Peyer's patch (tissue), 4 donors: ENCODE measurements around the gene GLIS2. TPM values are rescaled to one million over a fixed set of nuclear protein-coding genes. Genes with fewer than 3 reads are reported as not detected.

Source experiments
- DNase-seq, 3 donors: peaks; one replicate each; pipeline ENCODE4 v3.0.0-alpha.2; 2017 to 2019
- H3K27ac ChIP-seq, 4 donors: fragments of 200-600 bp; sonication (generic); one replicate each; pipeline ENCODE4 v1.5.1; 2016 to 2019
- H3K27me3 ChIP-seq, 2 donors: fragments of 200-600 bp; sonication (generic); one replicate each; pipeline ENCODE4 v1.5.1; 2019
- H3K36me3 ChIP-seq, 3 donors: fragments of 200-600 bp; sonication (generic); one replicate each; pipeline ENCODE4 v1.5.1; 2016 to 2019
- H3K4me1 ChIP-seq, 4 donors: fragments of 200-600 bp; sonication (generic); one replicate each; pipeline ENCODE4 v1.5.1; 2016 to 2019
- H3K4me3 ChIP-seq, 4 donors: fragments of 200-600 bp; sonication (generic); 1 replicate in 3 of 4; 2 replicates in 1 of 4; pipeline ENCODE4 v1.5.1; 2016 to 2019; ENCODE audit warnings: mild to moderate bottlenecking in 1 of 4
- H3K9me3 ChIP-seq, 4 donors: fragments of 200-600 bp; sonication (generic); one replicate each; pipeline ENCODE4 v1.5.1; 2016 to 2019; ENCODE audit warnings: mild to moderate bottlenecking in 1 of 4
- POLR2A ChIP-seq, 2 donors: fragments of 450-650 bp; IDR thresholded peaks; one replicate each; pipeline ENCODE4 v1.5.1; 2017; ENCODE audit warnings: antibody characterized with exemption in 2 of 2, mild to moderate bottlenecking in 2 of 2, moderate library complexity in 2 of 2
- total RNA-seq, 4 donors: library from RNA; depleted of rRNA; stranded (reverse); fragments of >200 nt; gene quantifications; one replicate each; pipeline ENCODE4 v1.1.0, GENCODE V29; 2016
- TF ChIP-seq, protein P1 (sequence below), 6 experiments: fragments of 450-650 bp in 4 of 6; fragments of 200-600 bp in 2 of 6; sonication (generic) in 1 of 6; IDR thresholded peaks; one replicate each; pipeline ENCODE4 v1.5.1; 2017 to 2019; ENCODE audit warnings: antibody characterized with exemption in 6 of 6, mild to moderate bottlenecking in 3 of 6, moderate library complexity in 1 of 6

GLIS2 gene
- total RNA-seq, 4 donors from 2014 or later, result 0.35 to 3.3 (median 1.7) TPM

DNA sequence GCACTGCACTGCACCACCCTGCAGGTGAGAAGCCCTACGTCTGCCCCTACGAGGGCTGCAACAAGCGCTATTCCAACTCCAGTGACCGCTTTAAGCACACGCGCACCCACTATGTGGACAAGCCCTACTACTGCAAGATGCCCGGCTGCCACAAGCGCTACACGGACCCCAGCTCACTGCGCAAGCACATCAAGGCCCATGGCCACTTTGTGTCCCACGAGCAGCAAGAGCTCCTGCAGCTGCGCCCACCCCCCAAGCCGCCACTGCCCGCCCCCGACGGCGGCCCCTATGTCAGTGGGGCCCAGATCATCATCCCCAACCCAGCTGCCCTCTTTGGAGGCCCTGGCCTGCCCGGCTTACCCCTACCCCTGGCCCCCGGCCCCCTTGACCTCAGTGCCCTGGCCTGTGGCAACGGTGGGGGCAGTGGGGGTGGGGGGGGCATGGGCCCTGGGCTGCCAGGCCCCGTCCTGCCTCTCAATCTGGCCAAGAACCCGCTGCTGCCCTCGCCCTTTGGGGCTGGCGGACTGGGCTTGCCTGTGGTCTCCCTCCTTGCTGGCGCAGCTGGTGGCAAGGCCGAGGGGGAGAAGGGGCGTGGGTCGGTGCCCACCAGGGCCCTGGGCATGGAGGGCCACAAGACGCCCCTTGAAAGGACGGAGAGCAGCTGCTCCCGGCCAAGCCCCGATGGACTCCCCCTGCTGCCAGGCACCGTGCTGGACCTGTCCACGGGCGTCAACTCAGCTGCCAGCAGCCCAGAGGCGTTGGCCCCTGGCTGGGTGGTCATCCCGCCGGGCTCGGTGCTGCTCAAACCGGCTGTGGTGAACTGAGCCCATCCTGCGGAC is 21.1 kb downstream of the GLIS2 start:
- Histone ChIP-seq H3K9me3 (no peaks in the 10 kb centered on the region), H3K27me3 (no peaks in the 10 kb centered on the region), H3K27ac (no peak overlapping the region), H3K36me3 (peaks cover 0 to 25% (median 0%) of the 10 kb centered on the region in 3 donors), H3K4me3 (no peak overlapping the region), H3K4me1 (no peaks in the 10 kb centered on the region)
- DNase-seq, result no peak
- TF ChIP-seq, protein P1, sequence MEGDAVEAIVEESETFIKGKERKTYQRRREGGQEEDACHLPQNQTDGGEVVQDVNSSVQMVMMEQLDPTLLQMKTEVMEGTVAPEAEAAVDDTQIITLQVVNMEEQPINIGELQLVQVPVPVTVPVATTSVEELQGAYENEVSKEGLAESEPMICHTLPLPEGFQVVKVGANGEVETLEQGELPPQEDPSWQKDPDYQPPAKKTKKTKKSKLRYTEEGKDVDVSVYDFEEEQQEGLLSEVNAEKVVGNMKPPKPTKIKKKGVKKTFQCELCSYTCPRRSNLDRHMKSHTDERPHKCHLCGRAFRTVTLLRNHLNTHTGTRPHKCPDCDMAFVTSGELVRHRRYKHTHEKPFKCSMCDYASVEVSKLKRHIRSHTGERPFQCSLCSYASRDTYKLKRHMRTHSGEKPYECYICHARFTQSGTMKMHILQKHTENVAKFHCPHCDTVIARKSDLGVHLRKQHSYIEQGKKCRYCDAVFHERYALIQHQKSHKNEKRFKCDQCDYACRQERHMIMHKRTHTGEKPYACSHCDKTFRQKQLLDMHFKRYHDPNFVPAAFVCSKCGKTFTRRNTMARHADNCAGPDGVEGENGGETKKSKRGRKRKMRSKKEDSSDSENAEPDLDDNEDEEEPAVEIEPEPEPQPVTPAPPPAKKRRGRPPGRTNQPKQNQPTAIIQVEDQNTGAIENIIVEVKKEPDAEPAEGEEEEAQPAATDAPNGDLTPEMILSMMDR (IDR thresholded peaks at IDR 0.05), result no peak
- no peak for TF ChIP-seq POLR2A (IDR thresholded peaks at IDR 0.05)

DNA sequence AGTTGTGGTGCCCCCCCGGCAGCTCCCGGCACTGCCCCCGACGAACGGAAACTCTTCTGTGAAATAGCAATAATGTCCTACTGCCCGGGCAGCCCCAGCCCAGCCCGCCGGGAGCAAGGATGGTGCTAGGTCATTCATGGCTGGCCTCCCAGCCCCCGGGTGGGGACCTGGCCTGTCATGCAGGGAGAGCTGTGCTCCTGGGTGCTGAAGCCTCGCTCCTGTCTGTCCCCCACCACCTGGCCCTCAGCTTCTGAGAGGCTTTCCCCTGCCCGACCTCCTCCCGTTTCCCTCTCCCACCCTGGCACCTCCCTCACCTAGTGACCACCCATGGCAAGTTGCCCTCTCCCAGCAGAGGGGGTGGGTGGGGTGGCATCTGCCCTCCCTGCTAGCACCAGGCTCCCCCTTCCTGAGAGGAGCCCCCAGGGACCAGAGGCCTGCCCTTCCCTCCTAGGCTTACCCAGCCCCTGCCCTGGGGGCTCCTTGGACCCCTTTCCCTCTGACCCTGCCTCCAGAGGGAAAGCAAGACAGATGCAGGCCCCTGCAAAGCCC is 21.7 kb downstream of the GLIS2 start:
- Histone ChIP-seq H3K27me3 (no peaks in the 10 kb centered on the region), H3K36me3 (peaks cover 0 to 25% (median 0%) of the 10 kb centered on the region in 3 donors), H3K4me1 (no peaks in the 10 kb centered on the region), H3K27ac (no peak overlapping the region), H3K4me3 (no peak overlapping the region), H3K9me3 (no peaks in the 10 kb centered on the region)
- no peak for DNase-seq
- no peak for TF ChIP-seq POLR2A (IDR thresholded peaks at IDR 0.05)
- TF ChIP-seq, protein P1 (IDR thresholded peaks at IDR 0.05), result no peak

DNA sequence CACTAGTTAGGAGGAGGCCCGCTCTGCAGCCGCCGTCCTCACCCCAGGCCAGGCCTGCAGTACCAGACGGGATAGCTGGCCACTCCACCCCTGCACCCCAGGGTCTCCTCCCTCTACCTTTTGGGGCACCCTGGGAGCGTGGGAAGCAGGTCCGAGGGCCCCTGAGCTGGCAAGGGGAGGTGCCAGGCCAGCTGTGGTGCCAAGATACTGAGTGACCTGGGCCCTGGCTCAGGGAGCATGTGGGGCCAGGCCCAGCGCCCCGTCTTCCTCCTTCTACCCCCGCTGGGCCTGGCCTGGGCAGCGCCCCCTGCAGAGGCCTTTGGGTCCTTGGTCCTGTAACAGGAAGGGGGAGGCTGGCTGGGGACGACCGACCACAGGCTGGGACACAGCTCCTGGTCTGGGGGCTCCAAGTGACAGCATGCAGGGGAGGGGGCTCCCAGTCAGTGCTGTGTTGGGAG is 22.3 kb downstream of the GLIS2 start:
- no peak overlapping the region for H3K27ac ChIP-seq
- H3K9me3 ChIP-seq, result no peaks in the 10 kb centered on the region
- no peak for TF ChIP-seq POLR2A (IDR thresholded peaks at IDR 0.05)
- TF ChIP-seq, protein P1 (IDR thresholded peaks at IDR 0.05), result no peak
- DNase-seq, result no peak
- peaks cover 0 to 25% (median 0%) of the 10 kb centered on the region in 3 donors for H3K36me3 ChIP-seq
- H3K27me3 ChIP-seq, result no peaks in the 10 kb centered on the region
- no peak overlapping the region for H3K4me3 ChIP-seq
- H3K4me1 ChIP-seq, result no peaks in the 10 kb centered on the region

DNA sequence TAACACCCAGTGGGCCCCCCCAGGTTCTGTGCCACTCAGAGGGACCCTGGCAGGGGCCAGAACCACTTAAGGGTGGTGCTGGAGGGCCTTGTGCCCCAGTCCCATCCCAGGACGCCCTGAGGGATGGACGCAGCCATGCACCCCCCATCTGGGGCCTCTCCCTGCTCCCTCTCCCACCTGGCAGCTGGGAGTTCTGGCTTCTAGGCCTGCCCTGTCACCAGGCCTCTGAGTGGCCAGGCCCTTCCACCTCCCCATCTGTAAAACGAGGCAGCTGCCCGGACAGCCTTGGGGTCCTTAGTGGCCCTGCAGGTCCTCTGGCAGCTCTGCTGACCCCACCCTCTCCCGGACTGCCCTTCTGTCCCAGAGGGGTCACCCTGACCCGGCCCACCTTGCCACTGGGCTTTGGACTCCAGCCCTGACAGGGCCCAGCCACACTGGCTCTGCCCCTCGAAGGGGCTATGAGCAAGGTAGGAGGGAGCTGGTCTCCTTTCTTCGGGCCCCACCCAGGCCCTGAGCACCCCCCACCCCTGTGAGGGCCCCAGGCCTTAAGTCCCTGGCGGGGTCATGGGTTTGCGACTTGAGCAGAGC is 22.9 kb downstream of the GLIS2 start:
- H3K27ac ChIP-seq, result no peak overlapping the region
- TF ChIP-seq, protein P1 (IDR thresholded peaks at IDR 0.05), result no peak
- TF ChIP-seq POLR2A (IDR thresholded peaks at IDR 0.05), result no peak
- H3K36me3 ChIP-seq, result peaks cover 0 to 25% (median 0%) of the 10 kb centered on the region in 3 donors
- H3K4me1 ChIP-seq, result no peaks in the 10 kb centered on the region
- H3K27me3 ChIP-seq, result no peaks in the 10 kb centered on the region
- no peak overlapping the region for H3K4me3 ChIP-seq
- no peak for DNase-seq
- H3K9me3 ChIP-seq, result no peaks in the 10 kb centered on the region

DNA sequence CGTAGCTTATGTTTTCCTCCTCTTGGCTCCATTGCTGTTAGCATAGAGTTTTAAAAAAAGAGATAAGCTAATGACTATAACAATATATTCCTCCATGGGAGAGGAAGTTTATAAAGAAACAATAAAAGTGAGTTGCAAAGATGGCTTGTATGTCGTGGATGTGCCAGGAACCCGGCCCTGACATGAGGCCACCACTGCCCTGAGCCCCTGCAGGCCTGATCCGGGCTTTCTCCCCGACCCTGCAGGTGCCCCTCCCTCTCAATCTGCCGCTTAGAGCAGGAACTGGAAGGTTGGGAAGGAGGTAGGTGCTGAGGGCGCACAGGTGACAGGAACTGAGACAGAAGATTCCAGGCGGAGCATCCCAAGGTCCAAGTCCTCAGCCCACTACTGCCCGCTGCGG is 23.6 kb downstream of the GLIS2 start:
- peaks cover 0 to 25% (median 0%) of the 10 kb centered on the region in 3 donors for H3K36me3 ChIP-seq
- H3K4me1 ChIP-seq, result no peaks in the 10 kb centered on the region
- no peak for TF ChIP-seq POLR2A (IDR thresholded peaks at IDR 0.05)
- TF ChIP-seq, protein P1 (IDR thresholded peaks at IDR 0.05), result no peak
- peak overlapping the region in 1 of 4 donors; percentile 9 for H3K27ac ChIP-seq
- H3K27me3 ChIP-seq, result no peaks in the 10 kb centered on the region
- no peak for DNase-seq
- H3K9me3 ChIP-seq, result no peaks in the 10 kb centered on the region
- no peak overlapping the region for H3K4me3 ChIP-seq
